GM19468 (cell line): ENCODE data around the gene STRN.
"Not testable (repeated sequence)": the region's sequence is repeated elsewhere in the genome, so short reads cannot be mapped to it uniquely, and the experiment has no call there.

Experiments used
- ATAC-seq: cut with Tn5 transposase; IDR thresholded peaks from one replicate; pipeline ENCODE4 v1.9.1; 2021; ENCODE audit warnings: mild to moderate bottlenecking, moderate library complexity, moderate number of reproducible peaks; ENCODE audit not compliant: unreplicated experiment; ENCODE audit errors: extremely low read depth

Gene STRN

DNA sequence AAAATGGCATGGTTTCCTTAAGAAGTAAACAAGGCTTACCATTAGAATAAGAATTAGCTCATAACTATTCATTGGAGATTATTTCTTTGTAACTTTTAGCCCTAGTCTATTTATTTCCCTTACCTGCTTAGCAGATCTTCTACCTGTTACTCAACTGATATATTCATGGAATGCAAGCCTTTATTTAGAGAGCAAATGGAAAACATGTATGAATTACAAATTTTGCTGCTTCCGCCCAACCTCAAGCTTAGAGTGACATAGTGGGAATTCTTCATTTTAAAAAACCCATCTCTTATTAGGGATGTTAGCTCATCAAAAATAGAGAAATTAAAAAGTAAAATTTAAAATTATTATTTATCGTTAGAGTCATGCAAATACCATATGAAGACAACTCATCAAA, 110.9 kb downstream of the STRN start:
- no peak for ATAC-seq

DNA sequence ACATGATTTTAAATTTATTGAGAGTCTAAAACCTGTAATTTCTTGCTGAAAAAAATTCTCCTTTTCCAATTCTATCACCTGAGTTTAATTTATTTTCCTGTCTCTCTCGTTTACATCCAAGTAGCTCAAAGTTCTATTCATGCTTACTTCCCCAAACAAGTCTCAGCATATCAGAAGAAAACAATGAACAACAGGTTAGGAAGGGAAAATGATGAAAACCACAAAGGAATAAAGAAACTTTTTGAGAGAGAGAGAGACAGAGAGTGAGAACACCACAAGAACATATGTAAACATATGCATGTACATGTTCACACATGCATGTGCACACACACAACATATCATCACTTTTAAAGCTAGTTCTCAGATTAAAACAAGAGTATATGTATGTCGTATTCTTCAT, 112.1 kb downstream of the STRN start:
- ATAC-seq, result no peak

DNA sequence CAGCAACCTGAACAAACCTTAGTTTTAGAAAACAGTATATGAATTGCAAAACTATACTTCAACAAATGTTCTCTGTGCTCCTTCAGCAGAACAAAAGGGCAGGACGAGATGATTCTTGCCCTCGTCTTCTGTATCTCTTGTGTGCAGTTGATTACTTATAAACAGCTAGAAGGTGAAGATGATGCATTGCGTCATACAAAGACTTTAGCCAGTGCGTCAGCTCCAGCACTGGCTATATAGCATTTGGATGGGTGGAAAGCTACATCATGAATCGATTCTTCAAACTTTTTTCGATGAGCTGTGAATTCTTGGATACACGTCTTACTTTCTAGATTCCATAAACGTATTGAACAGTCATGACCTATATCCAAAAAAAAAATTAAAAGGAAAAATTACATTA, 117.1 kb downstream of the STRN start:
- ATAC-seq, result no peak

DNA sequence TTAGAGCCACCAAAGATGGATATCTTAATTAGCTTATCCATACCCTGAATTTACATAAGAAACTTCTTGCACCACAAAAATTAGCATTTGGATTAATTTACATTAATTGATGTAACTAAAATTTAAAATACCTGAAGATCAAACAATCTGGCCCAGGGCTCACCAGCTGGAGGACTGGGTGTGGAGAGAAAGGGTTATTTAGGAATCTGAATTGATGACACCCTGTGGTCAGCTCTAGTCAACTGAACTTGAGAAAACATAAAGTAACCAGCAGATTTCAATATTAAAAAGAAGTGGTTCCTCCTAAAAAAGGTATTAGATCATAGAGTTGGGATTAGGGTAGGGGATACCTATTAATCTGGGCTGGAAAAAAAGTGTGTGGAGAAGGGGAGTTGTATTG, 122.5 kb downstream of the STRN start:
- ATAC-seq, result no peak

- ATAC-seq, result no peak
Measured at GRCh38 chr2:36839976-36840617, 126.2 kb downstream of the STRN start.

GRCh38 chr2:36834731-36835524, 131.4 kb downstream of the STRN start:
- no peak for ATAC-seq

GRCh38 chr2:36834203-36834602, 132.1 kb downstream of the STRN start:
- no peak for ATAC-seq

GRCh38 chr2:36831185-36831584, 135.2 kb downstream of the STRN start:
- no peak for ATAC-seq

GRCh38 chr2:36824683-36825082, 141.7 kb downstream of the STRN start:
- ATAC-seq, result not testable (repeated sequence)

GRCh38 chr2:36824273-36824672, 142.1 kb downstream of the STRN start:
- no peak for ATAC-seq

DNA sequence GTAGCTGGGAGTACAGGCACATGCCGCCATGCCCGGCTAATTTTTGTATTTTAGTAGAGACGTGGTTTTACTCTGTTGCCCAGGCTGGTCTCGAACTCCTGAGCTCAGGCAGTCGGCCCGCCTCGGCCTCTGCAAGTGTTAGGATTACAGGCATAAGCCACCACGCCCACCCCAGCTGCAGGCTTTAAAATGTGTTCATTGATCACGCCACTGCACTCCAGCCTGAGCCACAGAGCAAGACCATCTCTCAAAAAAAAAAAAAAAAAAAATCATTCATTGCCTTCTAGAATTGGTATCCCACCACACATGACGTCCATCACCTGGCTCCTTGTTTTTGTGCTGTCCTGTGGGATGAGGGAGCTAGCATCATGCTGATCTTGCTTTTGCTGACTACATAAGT, 142.5 kb downstream of the STRN start:
- ATAC-seq, result no peak

- ATAC-seq, result no peak
Measured at GRCh38 chr2:36820942-36821605, 145.3 kb downstream of the STRN start.

DNA sequence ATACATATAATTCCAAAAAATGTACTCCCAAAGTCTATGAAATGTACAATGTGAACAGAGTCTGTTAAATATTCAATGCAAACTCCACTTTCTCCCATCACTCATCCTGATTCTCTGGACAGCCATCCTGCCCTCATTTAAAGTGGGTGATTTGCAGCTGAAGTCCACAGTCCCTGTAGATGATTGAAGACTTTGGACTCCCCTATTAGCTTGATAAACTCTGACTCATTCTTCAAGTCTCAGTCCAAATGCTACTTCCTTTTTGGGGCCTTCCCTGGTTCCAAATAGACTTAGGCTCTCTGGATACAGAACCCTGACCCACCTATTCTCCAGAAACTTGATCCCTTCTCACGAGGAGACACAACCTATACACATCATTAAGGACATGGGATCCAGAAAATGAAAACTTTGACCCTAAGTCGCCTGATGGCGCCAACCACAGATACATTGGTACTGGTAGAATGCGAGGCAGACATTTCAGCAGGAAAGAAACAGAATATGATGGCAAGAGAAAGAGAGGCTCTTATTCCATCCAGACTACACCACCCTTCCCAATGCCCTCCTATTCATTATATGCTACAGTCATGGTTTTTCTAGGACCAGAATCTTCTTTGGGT, 147.1 kb downstream of the STRN start:
- no peak for ATAC-seq

DNA sequence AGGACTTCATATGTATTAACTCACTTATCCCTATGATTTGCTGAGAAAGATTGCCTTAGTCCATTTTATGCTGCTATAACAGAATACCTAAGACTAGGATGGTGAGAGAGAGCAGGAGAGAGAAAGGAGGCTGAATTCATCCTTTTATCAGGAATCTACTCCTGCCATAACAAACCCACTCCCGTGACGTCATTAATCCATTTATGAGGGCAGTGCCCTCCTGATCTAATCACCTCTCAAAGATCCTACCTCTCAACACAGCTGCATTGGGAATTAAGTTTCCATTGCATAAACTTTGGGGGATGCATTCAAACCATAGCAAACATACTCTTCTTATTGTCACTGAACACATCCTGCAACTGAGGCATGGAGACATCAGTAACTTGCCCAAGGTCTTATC, 147.8 kb downstream of the STRN start:
- ATAC-seq, result no peak

- no peak for ATAC-seq
Measured at GRCh38 chr2:36812196-36812595, 154.1 kb downstream of the STRN start.

- no peak for ATAC-seq
Measured at GRCh38 chr2:36811071-36811470, 155.3 kb downstream of the STRN start.

GRCh38 chr2:36809069-36809445, 157.3 kb downstream of the STRN start:
- no peak for ATAC-seq

DNA sequence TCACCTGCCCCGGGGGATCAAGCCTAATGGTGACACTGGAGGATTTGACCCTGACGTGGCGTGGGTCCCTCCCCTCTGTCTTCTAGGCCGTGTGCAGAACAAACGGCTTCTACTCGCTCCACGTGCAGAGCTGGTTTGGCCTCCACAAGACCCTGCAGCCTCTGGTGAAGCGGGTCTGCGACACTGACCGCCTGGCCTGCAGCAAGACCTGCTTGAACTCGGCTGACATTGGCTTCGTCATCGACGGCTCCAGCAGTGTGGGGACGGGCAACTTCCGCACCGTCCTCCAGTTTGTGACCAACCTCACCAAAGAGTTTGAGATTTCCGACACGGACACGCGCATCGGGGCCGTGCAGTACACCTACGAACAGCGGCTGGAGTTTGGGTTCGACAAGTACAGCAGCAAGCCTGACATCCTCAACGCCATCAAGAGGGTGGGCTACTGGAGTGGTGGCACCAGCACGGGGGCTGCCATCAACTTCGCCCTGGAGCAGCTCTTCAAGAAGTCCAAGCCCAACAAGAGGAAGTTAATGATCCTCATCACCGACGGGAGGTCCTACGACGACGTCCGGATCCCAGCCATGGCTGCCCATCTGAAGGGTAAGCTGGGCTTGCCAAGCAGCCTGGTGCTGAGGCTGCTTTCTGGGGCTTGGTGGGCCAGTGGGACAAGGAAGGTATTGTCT, 157.8 kb downstream of the STRN start:
- no peak for ATAC-seq

GRCh38 chr2:36807223-36807886, 159.0 kb downstream of the STRN start:
- no peak for ATAC-seq

DNA sequence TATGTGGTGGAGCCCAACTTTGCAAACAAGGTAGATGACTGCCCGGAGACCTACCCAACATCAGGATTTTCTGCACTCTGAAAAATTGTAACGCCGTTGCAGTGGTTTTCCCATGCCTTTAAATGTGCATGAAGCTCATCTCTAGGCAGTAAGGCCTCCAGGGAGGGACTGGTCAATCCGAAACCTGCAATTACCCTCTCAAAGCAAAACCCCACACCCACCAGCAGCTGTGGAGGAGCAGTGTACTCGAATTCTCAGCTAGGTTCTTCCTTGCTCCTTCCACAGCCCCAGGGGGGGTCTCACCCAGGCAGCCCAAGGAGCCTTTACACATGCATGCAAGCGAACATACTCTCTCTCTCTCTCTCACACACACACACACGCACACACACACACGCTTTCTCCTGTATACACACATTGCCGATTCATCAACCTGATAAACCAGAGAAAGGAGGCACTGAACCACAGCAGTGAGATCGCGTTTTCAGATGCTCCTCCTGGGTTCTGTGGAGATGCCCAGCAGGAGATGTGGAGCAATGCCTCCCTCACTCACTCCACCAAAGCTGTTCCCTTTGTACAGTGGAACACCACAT, 160.6 kb downstream of the STRN start:
- ATAC-seq, result no peak
